B cell (primary cell): ENCODE results near the gene IST1. TPM values are rescaled to one million over a fixed set of nuclear protein-coding genes. Genes with fewer than 3 reads are reported as not detected.

ENCODE experiments used
- ATAC-seq: fragments of 200-7000 bp; cut with Tn5 transposase; one replicate; pipeline ENCODE4 v1.10.0; 2021; ENCODE audit warnings: low read depth, mild to moderate bottlenecking, moderate number of reproducible peaks, moderate library complexity
- CTCF ChIA-PET: fragments of 350-600 bp; sonication (Branson Sonifier 250); formaldehyde crosslinking; loops from one replicate; lab custom pipeline; 2021; ENCODE audit warnings: antibody characterized with exemption, inconsistent platforms; lab: Charles Lee
- POLR2A ChIA-PET: fragments of 350-600 bp; sonication (Branson Sonifier 250); formaldehyde crosslinking; loops from one replicate; lab custom pipeline; 2021; ENCODE audit warnings: antibody characterized with exemption; lab: Charles Lee
- DNase-seq: peaks from one replicate; pipeline ENCODE4 v3.0.0; 2013
- H2AFZ ChIP-seq: 2 replicates; pipeline ENCODE4 v1.6.1; 2012; ENCODE audit warnings: mild to moderate bottlenecking, low read depth, low read length; ENCODE audit not compliant: insufficient read depth, poor library complexity, severe bottlenecking
- H3K27ac ChIP-seq, 2 donors: 1 replicate in 1 of 2; 2 replicates in 1 of 2; pipeline ENCODE4 v1.5.1; 2012 to 2013; ENCODE audit warnings: low read length in 2 of 2, mild to moderate bottlenecking in 2 of 2, moderate library complexity in 1 of 2
- H3K27me3 ChIP-seq, 4 experiments: fragments of 200-600 bp in 1 of 4; sonication (generic) in 1 of 4; replicated peaks in 1 of 4; 1 replicate in 2 of 4; 2 replicates in 2 of 4; pipeline versions ENCODE4 v1.6.1 to v1.7.0; 2013 to 2016; ENCODE audit warnings: low read length in 3 of 4, mild to moderate bottlenecking in 2 of 4, mixed read lengths in 1 of 4, moderate library complexity in 1 of 4; ENCODE audit not compliant: insufficient read depth in 4 of 4, control insufficient read depth in 3 of 4; ENCODE audit errors: control extremely low read depth in 1 of 4
- H3K36me3 ChIP-seq, 2 experiments: replicated peaks in 1 of 2; 1 replicate in 1 of 2; 2 replicates in 1 of 2; pipeline versions ENCODE4 v1.6.1 to v1.7.1; 2013; ENCODE audit warnings: low read length in 1 of 2; ENCODE audit not compliant: insufficient read depth in 2 of 2, control insufficient read depth in 1 of 2; ENCODE audit errors: control extremely low read depth in 1 of 2, extremely low read depth in 1 of 2
- H3K4me1 ChIP-seq, 2 donors: fragments of 200-600 bp in 1 of 2; sonication (generic) in 1 of 2; 1 replicate in 1 of 2; 2 replicates in 1 of 2; pipeline versions ENCODE4 v1.5.1 to v1.6.1; 2013 to 2017; ENCODE audit warnings: low read length in 2 of 2; ENCODE audit not compliant: control insufficient read depth in 2 of 2, insufficient read depth in 2 of 2
- H3K4me2 ChIP-seq: replicated peaks from 2 replicates; pipeline ENCODE3; 2012; ENCODE audit warnings: mild to moderate bottlenecking, low read depth, low read length; ENCODE audit not compliant: poor library complexity, severe bottlenecking
- H3K4me3 ChIP-seq, 5 experiments: fragments of 200-600 bp in 1 of 5; sonication (generic) in 1 of 5; 1 replicate in 3 of 5; 2 replicates in 2 of 5; pipeline versions ENCODE4 v1.5.1 to v1.7.0; 2011 to 2016; ENCODE audit warnings: low read length in 4 of 5, mild to moderate bottlenecking in 4 of 5, low read depth in 2 of 5, control low read depth in 1 of 5, moderate library complexity in 1 of 5; ENCODE audit not compliant: insufficient read depth in 1 of 5; ENCODE audit errors: control extremely low read depth in 1 of 5, extremely low read depth in 1 of 5
- H3K79me2 ChIP-seq: fragments of 200-600 bp; sonication (generic); one replicate; pipeline ENCODE4 v1.6.0; 2016; ENCODE audit warnings: low read length; ENCODE audit not compliant: control insufficient read depth, insufficient read depth
- H3K9ac ChIP-seq: fragments of 200-600 bp; sonication (generic); 2 replicates; pipeline ENCODE4 v1.6.1; 2017; ENCODE audit warnings: mild to moderate bottlenecking, low read length, moderate library complexity
- H3K9me3 ChIP-seq, 3 donors: one replicate each; pipeline versions ENCODE4 v1.6.1 to v1.7.1; 2013; ENCODE audit warnings: low read length in 2 of 3; ENCODE audit not compliant: control insufficient read depth in 2 of 3, insufficient read depth in 1 of 3; ENCODE audit errors: control extremely low read depth in 1 of 3
- H4K20me1 ChIP-seq: 2 replicates; pipeline ENCODE4 v1.6.0; 2012; ENCODE audit warnings: mild to moderate bottlenecking, low read length; ENCODE audit not compliant: insufficient read depth, control insufficient read depth, poor library complexity, severe bottlenecking
- H3K27ac Mint-ChIP-seq: one replicate; pipeline ENCODE4 v1.8.0; 2021; ENCODE audit warnings: mixed read lengths
- H3K27me3 Mint-ChIP-seq: one replicate; pipeline ENCODE4 v1.8.0; 2021; ENCODE audit warnings: mixed read lengths
- H3K4me1 Mint-ChIP-seq: one replicate; pipeline ENCODE4 v1.8.0; 2021; ENCODE audit warnings: mixed read lengths
- H3K4me3 Mint-ChIP-seq: one replicate; pipeline ENCODE4 v1.8.0; 2021; ENCODE audit warnings: mixed read lengths
- H3K9me3 Mint-ChIP-seq: one replicate; pipeline ENCODE4 v1.8.0; 2022; ENCODE audit warnings: mixed read lengths; ENCODE audit not compliant: insufficient read depth
- CTCF ChIP-seq: fragments of 200-600 bp; IDR thresholded peaks from one replicate; pipeline ENCODE4 v1.8.0; 2022; ENCODE audit warnings: antibody characterized with exemption, mild to moderate bottlenecking
- EZH2 ChIP-seq: IDR thresholded peaks from 2 replicates; pipeline ENCODE4 v1.6.1; 2012; ENCODE audit warnings: borderline replicate concordance, low read depth, mild to moderate bottlenecking, moderate library complexity, low read length; ENCODE audit not compliant: insufficient read depth, poor library complexity, severe bottlenecking
- WGBS: methylation state at CpG from one replicate; pipeline ENCODE4 v1.1.5; 2013; ENCODE audit warnings: missing lambda C conversion rate; ENCODE audit not compliant: insufficient coverage; 5-methylcytosine and 5-hydroxymethylcytosine counted together
- intact Hi-C: fragments of 100-400 bp; cut with micrococcal nuclease; formaldehyde crosslinking; loops from one replicate; pipeline ENCODE4 v1.10.0; 2022
- polyA plus RNA-seq: library from polyadenylated mRNA; depleted of rRNA; stranded (reverse); fragments of >200 nt; gene quantifications from 2 replicates; pipeline ENCODE4 v1.2.3, GENCODE V29; 2012
- total RNA-seq, 2 donors: library from RNA; stranded (reverse); fragments of 120-200 nt in 1 of 2; gene quantifications; 1 replicate in 1 of 2; 2 replicates in 1 of 2; pipeline versions ENCODE4 v1.2.3 to v1.2.4, GENCODE V29; 2013 to 2022

The IST1 gene
- total and polyA plus RNA-seq, 2 donors (not counting 1 experiment from before 2014, with no cell fraction given), result 182 to 268 TPM

- DNase-seq (no peak), ATAC-seq (no peak)
- Histone ChIP-seq H3K36me3 (peaks cover 13 to 69% of the 10 kb centered on the region in 2 experiments), H3K4me2 (no peak overlapping the region), H3K79me2 (no peaks in the 10 kb centered on the region), H2AFZ (no peak overlapping the region), H3K4me1 (no peaks in the 10 kb centered on the region), H3K9ac (no peak overlapping the region), H3K9me3 (no peaks in the 10 kb centered on the region), H3K4me3 (no peak overlapping the region), H3K27ac (no peak overlapping the region), H4K20me1 (peaks cover 28% of the 10 kb centered on the region), H3K27me3 (no peaks in the 10 kb centered on the region)
- H3K9me3 Mint-ChIP-seq, result no peaks in the 10 kb centered on the region
- no peak overlapping the region for H3K27ac Mint-ChIP-seq
- ChIA-PET CTCF (no interaction called here), POLR2A (no interaction called here)
- H3K4me3 Mint-ChIP-seq, result no peak overlapping the region
- H3K27me3 Mint-ChIP-seq, result no peaks in the 10 kb centered on the region
- H3K4me1 Mint-ChIP-seq, result peaks cover 7% of the 10 kb centered on the region
- TF ChIP-seq EZH2 (no peak), CTCF (no peak)
- 58% methylated on average over 2 of the region's 3 CpGs for WGBS
- intact Hi-C loops, result no loop called here
These were observed 32.1 kb downstream of the IST1 start for GRCh38 chr16:71927383-71927782.

DNA sequence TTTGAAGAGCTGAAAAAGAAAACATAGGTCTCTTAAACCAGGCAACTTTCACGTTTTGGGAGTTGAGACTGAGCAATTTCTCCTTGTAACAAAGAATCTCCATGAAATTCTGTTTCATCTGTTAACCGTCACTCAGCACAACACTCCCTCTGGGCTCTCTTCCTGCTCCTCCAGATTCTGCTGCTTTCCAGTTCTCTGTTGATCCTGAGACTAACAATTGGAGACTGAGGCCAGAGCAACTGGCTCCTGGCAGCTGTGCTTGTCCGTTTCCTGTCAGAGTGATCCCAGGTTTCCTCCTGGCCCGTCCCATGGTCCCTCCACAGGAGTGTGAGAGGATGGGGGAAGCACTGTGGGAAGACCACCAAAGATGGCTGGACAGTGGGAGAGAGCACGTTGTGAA is 32.5 kb downstream of the IST1 start:
- H3K4me3 ChIP-seq, result no peak overlapping the region
- H4K20me1 ChIP-seq, result peaks cover 26% of the 10 kb centered on the region
- ChIA-PET CTCF (interaction anchor here (2.1 kb wide), 1 partner anchor 11 kb away, joined by 6 read pairs; no protein-coding TSS in a partner anchor), POLR2A (no interaction called here)
- no peak overlapping the region for H2AFZ ChIP-seq
- H3K4me2 ChIP-seq, result no peak overlapping the region
- no peaks in the 10 kb centered on the region for H3K27me3 ChIP-seq
- H3K9me3 Mint-ChIP-seq, result no peaks in the 10 kb centered on the region
- H3K27me3 Mint-ChIP-seq, result no peaks in the 10 kb centered on the region
- no peak overlapping the region for H3K9ac ChIP-seq
- TF ChIP-seq EZH2 (no peak), CTCF (no peak)
- no peak overlapping the region for H3K27ac ChIP-seq
- H3K79me2 ChIP-seq, result no peaks in the 10 kb centered on the region
- DNase-seq, result no peak
- H3K4me1 Mint-ChIP-seq, result peaks cover 7% of the 10 kb centered on the region
- H3K4me3 Mint-ChIP-seq, result no peak overlapping the region
- WGBS, result 97% methylated on average over 4 of the region's 5 CpGs
- no peaks in the 10 kb centered on the region for H3K9me3 ChIP-seq
- intact Hi-C loops, result no loop called here
- H3K27ac Mint-ChIP-seq, result no peak overlapping the region
- ATAC-seq, result no peak
- no peaks in the 10 kb centered on the region for H3K4me1 ChIP-seq
- H3K36me3 ChIP-seq, result peaks cover 13 to 65% of the 10 kb centered on the region in 2 experiments
